NCI-H187 (cell line): ENCODE measurements around the gene MUC5AC.
"Not testable (repeated sequence)": the region's sequence is repeated elsewhere in the genome, so short reads cannot be mapped to it uniquely, and the experiment has no call there.

Source experiments
- DNase-seq, 2 experiments: peaks; one replicate each; lab custom pipeline; 2025; lab: John Stamatoyannopoulos, UW

The MUC5AC gene

DNA sequence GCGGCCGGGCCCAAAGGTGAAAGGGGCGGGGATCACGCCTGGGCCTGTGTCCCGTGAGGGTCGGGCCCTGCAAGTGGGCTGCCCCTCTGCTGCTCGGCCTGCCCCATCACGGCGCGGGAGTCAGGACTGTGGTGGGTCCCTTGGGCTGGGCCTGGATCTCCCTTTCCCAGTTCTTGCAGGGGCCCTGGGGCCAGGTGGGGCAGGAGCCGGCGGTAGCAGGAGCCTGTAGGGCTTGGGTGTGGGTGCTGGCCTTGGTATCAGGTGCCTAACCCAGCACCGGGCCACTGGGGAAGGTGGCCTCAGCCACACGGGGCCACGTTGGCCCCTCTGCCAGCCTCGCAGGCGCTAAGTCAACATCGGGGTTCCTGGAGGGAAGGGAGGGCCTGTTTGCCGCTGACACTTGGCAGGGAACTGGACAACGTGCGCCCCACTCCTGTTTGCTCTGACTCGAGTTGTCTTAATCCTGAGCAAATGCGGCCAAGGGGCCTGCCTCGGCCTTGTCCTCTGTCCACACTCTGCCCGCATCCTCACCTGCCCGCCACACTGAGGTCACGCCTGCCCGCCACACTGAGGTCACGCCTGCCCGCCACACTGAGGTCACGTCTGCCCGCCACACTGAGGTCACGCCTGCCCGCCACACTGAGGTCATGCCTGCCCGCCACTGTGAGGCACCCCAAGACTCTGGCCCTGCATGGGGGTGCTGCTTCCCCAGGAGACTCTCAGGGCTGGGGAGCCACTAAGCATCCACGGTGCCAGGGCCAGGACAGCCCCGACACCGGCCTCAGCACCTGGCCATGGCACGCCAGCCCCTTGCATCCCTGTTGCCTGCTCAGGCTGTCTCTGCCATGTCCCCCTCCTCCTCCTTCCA lies 50.9 kb downstream of the MUC5AC start:
- DNase-seq: no peak

DNA sequence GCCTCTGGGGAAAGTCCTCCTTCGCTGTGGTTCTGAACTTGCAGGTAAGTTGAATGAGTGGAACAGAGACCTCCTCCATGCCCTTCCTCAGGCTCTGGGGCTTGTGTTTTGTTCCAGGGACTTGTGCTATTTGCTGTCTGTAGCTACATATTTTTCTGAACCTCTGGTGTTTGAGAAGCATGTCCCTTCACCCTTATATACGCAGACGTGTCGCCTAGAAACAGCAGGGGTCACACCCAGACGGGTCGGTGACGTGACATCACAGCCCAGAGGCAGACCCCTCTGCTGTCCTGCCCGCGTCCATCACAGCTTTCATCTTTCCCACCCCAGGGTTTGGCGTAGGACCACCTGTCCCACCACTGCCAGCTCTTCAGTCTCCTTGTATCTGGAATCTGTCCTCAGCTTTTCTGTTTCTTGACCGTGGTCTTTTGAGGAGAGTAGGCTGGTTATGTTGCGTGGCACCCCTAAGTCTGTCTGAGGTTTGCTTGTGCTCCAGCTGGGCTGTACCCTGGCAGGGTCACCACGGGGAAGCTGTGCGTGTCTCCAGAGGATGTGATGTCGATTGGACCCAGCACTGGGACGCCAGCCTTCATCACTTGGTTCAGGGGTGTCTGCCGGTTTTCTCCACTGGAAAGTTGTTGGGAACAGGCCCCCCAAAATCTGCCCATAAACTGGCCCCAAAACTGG lies 51.8 kb downstream of the MUC5AC start:
- no peak for DNase-seq

DNA sequence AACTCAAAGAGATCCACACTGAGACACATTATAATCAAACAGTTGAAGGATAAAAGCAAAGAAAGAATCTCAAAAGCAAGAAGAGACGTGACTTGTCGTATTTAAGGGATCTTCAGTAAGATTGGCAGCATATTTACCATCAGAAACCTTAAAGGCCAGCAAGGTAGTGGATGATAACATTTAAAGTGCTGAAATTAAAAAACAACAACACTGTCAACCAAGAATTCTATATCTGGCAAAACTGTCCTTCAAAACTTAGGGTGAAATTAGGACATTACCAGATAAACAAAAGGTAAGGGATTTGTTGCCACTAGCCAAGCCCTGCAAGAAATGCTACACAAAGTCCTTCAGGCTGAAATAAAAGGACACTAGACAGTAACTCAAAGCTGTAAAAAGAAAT lies 54.1 kb downstream of the MUC5AC start:
- no peak for DNase-seq

DNA sequence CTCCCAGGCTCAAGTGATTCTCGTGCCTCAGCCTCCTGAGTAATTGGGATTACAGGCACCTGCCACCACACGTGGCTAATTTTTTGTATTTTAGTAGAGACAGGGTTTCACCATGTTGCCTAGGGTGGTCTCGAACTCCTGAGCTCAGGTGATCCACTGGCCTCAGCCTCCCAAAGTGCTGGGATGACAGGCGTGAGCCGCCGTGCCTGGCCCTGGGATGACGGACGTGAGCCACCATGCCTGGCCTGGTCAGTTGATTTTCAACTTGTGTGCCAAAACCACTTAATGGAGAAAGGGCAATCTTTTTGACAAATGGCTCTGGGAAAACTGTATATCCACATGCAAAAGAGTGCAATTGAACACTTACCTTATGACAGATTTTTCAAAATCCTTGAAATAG lies 58.1 kb downstream of the MUC5AC start:
- DNase-seq: not testable (repeated sequence)

DNA sequence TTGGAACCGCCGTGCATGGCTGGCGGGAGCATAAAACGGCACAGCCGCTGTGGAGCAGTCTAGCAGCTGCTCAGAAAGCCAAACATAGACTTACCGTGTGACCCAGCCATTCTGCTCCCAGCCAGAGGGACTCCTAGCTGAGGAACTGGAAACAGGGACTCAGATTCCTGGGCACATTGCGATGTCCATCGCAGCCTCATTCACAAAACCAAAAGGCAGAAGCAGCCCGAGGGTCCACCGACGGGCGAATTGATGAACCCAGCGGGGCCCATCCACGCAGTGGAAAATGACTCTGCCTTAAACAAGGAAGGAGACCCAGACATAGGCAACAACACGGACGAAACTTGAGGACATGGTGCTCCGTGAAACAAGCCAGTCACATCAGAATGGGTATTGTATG lies 59.4 kb downstream of the MUC5AC start:
- no peak for DNase-seq

DNA sequence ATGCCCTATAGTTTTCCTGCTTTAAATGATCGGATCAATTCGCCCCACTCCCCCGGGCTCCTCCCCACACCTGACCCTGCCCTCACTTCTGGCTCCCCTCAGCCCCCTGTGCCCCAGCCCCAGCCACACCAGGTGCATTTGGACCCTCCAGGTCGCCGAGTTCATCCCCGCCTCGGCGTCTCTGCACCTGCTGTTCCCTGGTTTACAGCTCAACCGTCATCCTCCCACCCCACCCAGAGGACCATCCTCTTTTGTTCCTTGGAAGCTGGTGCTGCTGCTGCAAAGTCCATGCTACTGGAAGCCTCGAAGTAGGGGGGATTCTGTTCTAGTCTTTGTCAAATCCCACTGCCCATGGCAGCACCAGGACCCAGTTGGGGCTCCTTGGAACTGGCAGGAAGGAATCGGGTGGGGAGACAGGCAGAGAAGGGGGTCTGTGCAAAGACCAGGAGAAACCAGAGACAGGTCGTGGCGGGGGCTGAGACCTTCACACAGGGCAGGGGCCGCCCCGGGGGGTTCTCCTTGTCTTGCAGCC lies 60.6 kb downstream of the MUC5AC start:
- no peak for DNase-seq

DNA sequence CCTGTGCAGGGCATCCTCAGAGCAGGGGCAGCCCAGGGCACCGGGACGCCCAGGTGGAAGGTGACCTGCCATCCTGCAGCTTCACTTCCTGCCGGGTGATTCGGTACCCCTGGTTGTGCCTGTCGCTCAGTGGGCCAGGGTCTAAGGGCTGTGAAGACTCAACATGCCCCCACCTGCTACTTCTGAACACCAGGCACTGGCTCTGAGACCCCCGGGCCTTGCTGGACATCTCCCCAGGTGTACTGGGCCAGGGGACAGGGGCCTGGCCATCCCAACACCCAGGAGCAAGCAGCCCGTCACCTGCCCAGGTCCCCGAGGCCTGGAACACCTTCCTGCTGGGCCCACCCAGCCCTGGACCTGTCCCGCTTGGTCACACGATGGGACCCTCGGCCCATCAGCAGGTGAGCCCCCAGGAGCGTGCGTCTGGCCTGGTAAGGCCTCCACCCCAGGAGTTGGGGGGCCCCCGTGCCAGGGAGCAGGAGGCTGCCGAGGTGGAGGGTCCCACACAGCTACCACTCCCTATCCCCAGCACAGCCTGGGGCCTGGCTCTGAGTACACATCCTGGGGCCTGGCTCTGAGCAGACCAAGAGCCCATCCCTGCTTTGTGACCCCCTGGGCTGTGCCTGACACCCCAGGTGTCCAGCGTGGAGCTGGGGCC lies 61.2 kb downstream of the MUC5AC start:
- no peak for DNase-seq

DNA sequence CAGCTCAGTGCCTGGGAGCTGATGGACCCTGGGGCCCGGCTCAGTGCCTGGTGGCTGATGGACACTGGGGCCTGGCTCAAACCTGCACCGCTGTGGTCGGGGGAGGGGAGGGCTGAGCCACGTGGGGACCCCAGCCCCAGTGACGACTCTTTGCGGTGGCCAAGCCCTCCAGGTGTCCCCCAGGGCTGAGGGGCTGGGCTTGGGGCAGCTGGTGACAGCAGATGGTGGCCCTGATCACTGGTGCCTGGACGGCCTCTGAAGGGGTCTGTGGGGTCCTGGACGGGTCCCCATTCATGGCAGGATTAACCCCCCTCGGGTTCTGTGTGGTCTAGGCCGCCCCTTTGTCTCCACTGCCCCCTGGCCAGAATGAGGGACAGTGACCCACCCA lies 61.7 kb downstream of the MUC5AC start:
- no peak for DNase-seq

DNA sequence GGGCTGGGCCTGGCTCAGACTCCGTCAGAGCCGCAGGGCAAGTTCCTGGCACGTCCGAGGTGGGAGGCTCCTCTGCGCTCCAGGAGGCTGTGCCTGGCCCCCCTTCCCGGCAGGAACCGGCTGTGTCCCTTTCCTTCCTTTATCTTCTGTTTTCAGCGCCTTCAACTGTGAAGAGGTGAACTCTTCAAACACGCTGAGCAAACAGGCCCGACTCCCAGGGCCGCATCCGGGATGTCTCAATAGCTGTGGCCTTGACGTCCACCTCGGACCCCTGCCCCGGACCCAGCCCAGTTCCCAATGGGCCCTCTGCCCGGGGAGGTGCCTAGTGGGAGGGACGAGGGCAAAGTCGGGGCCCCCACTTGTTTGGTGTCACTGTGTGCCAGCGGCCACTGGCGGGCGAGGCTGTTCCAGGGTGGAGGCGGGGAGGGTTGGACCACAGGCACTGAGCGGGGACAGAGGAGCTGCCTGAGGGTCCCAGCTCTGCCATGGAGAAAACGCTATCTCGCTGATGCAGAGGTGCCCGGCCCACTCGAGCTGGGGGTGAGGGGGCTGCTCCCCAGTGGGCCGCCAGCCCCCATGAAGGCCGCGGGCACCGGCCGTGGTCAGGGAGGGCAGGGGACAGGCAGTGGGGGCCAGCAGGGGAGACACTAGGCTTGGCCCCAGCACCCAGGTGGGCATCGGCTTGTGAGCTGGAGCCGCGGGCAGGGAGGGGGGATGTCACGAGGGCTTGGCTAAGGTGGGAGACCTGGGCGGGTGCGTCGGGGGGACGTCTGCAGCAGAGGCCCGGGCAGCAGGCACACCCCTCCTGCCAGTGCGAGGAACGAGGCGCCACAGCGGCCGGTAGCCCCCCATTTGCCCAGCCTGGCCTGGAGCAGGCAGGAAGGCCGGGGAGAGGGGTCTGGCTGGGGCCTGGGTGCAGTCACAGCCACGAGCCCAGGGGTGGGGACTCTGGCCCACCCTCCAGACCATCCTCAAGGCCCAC lies 62.4 kb downstream of the MUC5AC start:
- no peak for DNase-seq

DNA sequence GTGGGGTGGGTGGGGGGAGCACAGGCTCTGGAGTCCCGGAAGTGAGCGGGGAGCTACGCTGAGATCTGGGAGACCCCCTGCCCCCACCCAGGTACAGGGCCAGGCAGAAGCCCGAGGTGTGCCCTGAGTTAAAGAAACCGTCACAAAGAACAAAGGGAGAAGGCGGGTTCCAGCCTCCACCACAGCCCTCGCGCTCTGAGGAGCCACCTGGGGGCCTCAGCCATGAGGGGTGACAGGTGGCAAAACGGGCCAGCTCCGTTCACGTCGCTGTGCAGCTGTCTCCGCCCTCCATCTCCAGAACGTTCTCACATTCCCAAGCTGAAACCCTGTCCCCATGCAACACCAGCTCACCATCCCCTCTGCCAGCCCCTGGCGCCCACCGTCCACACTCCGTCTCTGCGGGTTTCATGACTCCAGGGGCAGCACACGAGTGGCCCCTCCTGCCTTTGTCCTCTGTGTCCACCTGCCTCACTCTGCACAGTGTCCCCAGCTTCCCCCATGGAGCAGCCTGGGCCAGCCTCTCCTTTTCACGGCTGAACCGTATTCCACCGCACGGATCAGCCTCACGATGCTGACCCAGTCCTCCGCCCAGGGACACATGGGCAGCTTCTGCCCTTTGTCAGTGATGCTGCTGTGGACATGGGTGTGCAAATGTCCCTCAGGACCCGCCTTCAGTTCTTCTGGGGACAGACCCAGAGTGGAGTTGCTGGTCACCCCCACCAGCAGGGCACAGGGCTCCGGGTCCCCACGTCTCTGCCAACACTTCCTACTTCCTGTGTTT lies 63.4 kb downstream of the MUC5AC start:
- no peak for DNase-seq

DNA sequence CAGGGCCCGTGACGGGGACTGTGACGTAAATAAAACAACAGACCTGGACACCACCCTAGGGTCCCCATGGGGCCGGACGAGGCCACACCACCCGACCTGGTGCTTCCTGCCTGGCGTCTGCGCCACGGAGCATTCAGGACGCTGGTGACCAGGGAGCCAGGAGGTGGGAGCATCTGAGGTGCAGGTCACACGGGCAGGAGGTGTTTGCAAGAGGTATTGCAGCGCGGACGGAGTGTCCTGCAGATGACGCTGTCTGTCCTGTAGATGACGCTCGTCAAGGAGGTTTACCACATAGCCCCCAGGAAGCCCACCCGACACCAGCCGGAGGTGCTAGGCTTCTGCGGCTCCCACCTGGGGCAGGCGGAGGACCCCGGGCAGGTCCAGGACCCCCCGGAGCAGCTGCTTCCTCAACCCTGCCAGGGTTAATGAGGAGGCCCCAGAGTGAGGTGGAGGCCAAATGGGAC lies 64.1 kb downstream of the MUC5AC start:
- DNase-seq: no peak

DNA sequence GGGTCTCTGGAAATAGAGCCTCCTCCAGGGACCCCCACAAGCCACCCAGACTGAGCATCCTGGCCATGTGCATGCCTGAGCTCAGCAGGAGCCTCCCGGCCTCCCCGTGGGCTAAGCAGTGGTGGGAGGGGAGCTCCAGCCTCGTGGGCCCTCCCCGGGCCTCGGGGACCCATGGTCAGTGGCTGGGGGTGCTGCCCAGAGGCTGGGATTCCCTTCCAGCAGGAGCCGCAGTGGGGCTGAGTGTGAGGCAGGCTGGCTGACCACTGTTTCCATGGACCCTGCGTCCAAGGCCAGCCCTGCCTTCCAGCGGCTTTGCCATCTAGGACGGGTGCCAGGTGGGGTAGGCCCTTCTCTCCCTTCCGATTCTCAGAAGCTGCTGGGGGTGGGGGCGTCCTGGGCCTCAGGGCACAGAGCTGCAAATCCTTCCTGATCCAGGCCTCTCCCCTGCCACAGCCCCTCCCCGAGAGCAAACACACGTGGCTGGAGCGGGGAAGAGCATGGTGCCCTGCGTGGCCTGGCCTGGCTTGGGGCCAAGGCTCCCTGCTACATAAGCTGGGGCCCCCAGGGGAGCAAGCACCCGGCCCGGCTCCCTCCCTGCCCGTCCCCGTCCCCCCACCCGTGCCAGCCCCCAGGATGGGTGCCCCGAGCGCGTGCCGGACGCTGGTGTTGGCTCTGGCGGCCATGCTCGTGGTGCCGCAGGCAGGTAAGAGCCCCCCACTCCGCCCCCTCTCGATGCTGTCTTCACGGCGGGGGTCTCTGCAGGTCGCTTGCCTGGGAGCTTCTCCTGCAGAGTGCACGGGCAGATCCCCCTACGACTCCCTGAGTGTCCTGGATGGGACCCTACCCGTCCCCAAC lies 65.0 kb downstream of the MUC5AC start, which contains the start of gene MUC5B:
TSS of gene MUC5B (plus strand) at position 576 of the 855 bp plus-strand sequence. CDS start at position 634, 58 bp downstream.
- no peak for DNase-seq

DNA sequence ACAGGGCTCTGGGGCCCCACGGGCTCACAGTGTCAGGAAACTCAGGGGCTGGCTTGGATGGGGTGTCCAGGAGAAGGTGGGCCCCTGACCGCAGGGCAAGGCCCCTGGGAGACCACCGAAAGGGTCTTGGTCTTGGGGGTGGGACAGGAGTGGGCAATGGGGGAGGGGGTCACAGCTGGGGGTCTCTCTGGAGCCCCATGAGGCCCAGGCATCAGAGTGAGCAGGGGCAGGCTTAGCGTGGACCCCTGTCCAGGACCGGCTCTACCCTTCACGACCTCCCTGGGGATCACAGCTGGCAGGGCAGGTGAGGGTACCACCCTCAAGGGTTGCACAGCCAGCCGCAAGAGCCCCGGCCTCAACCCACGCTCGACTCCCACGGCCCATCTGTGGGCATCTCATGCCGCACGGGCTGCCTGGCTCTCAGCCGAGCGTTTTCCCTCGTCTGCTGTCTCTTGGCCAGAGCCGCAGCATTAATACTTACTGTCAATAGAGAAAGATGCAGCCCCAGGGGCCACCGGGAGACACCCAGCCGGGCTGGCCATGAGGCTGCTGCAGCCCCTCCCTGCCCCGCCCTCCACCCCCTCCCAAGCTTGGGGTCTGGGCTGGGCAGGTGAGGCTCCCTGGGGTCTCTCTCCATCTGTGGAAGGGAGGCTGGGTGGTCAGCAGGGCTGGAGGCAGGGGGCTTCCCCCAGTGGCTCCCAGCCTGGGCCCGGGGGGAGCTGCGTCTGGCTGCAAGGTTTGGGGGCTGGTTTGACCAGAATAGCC lies 65.8 kb downstream of the MUC5AC start:
- no peak for DNase-seq

DNA sequence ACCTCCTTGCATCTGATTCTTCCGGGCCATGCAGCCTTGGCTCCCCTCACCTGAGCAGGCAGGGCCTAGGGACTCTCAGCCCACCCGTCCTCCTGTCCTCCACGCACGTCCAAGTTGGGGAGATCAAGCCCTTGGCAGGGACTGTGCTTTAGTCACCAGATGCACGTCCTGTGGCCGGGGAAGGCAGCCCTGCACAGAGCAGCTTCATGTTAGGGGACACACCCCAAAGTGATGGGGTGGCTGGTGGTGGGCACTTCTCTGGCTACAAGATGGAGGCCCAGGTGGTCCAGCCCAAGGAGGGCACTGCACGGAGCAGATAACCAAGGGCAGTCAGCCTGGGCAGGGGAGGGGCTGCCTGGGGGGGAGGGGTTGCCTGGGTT lies 66.3 kb downstream of the MUC5AC start:
- no peak for DNase-seq

DNA sequence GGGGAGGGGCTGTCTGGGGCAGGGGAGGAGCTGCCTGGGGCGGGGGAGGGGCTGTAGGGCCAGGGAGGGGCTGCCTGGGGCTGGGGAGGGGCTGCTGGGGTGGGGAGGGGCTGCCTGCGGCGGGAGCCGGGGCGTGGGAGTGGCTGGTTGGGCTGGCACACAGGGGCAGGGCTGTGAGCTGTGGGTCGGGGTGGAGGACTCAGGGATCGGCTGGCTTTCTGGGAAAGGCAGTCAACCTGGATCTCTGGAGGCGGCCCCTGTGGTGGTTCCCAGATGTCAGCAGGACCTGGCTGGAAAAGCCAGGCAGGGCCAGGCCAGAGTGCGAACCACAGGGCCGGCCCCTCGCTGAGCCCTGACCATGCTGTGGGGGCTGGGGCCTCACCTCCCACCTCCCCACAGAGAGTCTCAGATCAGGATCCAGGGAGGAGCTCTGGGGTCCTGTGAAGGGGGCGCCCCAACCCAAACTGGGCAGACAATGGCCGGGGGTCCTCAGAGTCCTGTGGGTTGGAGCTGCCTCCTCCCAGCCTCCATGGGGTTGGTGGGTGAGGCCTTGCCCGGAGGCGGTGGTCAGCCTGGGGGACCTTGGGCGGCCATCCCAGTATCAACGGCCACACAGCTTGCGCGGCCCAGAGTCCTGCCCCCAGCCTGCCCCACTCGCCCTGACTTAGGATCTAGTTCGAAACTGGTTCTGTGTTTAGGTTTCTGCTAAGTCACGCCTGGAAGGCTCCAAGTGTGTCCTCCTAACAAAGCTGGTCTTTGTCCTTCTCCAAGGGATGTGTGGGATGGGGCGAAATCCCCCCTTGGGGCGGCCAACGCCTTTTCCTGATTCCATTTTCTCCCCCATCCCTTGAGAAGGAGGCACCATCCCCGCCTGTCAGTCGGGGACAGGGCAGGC lies 67.0 kb downstream of the MUC5AC start:
- no peak for DNase-seq

DNA sequence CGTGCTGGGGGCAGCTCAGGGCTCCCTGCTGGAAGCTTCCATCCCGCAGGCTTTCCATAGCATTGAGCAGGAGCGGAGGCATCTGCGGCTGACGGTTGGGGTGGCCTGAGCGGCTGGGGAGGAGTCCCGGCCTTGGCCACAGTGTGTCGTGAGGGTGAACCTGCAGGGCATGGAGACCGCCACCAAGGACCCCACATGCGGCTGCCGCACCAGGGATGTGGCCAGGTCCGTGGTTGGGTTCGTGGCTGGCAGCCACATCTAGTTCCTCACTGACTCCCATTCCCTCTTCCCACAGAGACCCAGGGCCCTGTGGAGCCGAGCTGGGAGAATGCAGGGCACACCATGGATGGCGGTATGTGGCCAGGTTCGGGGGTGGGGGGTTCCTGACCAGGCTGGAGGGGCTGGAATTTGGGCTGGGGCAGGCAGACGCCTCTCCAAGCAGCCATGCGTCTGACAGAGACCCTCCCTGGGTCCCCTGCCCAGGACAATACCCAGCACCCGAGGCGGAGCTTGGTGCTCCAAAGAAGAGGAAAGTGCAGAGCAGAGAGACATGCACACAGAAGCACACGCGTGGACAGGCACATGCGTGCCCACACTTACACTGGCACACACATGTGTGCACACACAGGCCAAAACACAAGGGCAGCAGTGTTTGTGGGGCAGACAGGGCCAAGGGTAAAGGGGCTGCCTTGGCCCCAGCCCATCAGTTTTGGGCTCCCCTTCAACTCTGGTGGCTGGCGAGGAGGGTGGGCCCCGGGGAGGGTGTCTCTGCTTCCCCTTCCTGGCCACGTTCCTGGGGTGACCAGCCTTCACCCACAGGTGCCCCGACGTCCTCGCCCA lies 67.9 kb downstream of the MUC5AC start:
- DNase-seq: no peak
